ENCODE measurements around the gene MAPT.
"Not testable (repeated sequence)": the region's sequence is repeated elsewhere in the genome, so short reads cannot be mapped to it uniquely, and the experiment has no call there.

MAPT gene

GRCh38 chr17:45930420-45930951, 36.1 kb downstream of the MAPT start:
- TF ChIP-seq CTCF (IDR thresholded peaks at IDR 0.05; ENCODE audit: low read depth, low read length, missing control alignments): no peak
- DNase-seq (ENCODE audit: extremely low read depth, low read depth): no peak

GRCh38 chr17:45931677-45932076, 37.3 kb downstream of the MAPT start:
- H3K4me3 ChIP-seq (replicated peaks; ENCODE audit: low read depth, low read length): no peak overlapping the region
- DNase-seq (ENCODE audit: extremely low read depth, low read depth): no peak
- no peak for TF ChIP-seq CTCF (IDR thresholded peaks at IDR 0.05; ENCODE audit: low read depth, low read length, missing control alignments)

More at GRCh38 chr17:45930420-45930951, 36.1 kb downstream of the MAPT start:
- no peak overlapping the region for H3K4me3 ChIP-seq (replicated peaks; ENCODE audit: low read depth, low read length)

GRCh38 chr17:45934044-45934979, 40.0 kb downstream of the MAPT start:
- no peak for TF ChIP-seq CTCF (IDR thresholded peaks at IDR 0.05; ENCODE audit: low read depth, low read length, missing control alignments)
- no peak overlapping the region for H3K4me3 ChIP-seq (replicated peaks; ENCODE audit: low read depth, low read length)
- DNase-seq (ENCODE audit: extremely low read depth, low read depth): no peak

GRCh38 chr17:45935197-45935709, 40.9 kb downstream of the MAPT start:
- TF ChIP-seq CTCF (IDR thresholded peaks at IDR 0.05; ENCODE audit: low read depth, low read length, missing control alignments): no peak
- DNase-seq (ENCODE audit: extremely low read depth, low read depth): no peak
- H3K4me3 ChIP-seq (replicated peaks; ENCODE audit: low read depth, low read length): no peak overlapping the region

- no peak for TF ChIP-seq CTCF (IDR thresholded peaks at IDR 0.05; ENCODE audit: low read depth, low read length, missing control alignments)
- no peak overlapping the region for H3K4me3 ChIP-seq (replicated peaks; ENCODE audit: low read depth, low read length)
- DNase-seq (ENCODE audit: extremely low read depth, low read depth): no peak
Observed at GRCh38 chr17:45935710-45936509, 41.6 kb downstream of the MAPT start.

GRCh38 chr17:45936610-45937009, 42.3 kb downstream of the MAPT start:
- no peak for DNase-seq (ENCODE audit: extremely low read depth, low read depth)
- no peak overlapping the region for H3K4me3 ChIP-seq (replicated peaks; ENCODE audit: low read depth, low read length)
- no peak for TF ChIP-seq CTCF (IDR thresholded peaks at IDR 0.05; ENCODE audit: low read depth, low read length, missing control alignments)

GRCh38 chr17:45937186-45937585, 42.8 kb downstream of the MAPT start:
- H3K4me3 ChIP-seq (replicated peaks; ENCODE audit: low read depth, low read length); DNase-seq (ENCODE audit: extremely low read depth, low read depth): not testable (repeated sequence)

All from HFF-Myc (cell line).